ENCODE results near the gene RNF157. TPM values are rescaled to one million over a fixed set of nuclear protein-coding genes. Genes with fewer than 3 reads are reported as not detected.

RNF157 gene
- total and polyA plus RNA-seq, 2 of the 4 experiments (the other 2 are of a cell fraction) = 0.54 to 1.3 TPM

DNA sequence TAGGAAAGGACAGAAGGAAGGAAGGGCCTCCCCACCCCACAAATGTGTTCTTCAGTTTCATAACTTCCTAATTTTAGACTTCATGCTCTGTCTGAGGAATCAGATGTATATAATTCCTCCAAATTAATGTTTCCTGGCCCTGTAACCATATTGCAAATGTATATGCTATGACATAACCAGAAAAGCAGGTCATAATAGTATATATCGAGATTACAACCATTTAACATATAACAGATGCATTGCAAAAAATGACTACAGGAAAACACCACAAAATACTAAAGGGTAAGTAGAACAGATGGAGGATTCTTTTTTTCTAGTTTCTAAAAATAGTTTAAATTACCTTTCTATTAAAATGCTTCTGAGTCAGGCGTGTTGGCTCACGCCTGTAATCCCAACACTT lies 133.6 kb downstream of the RNF157 start:
- no peak overlapping the region for H3K4me2 ChIP-seq (ENCODE audit: low read depth, low read length)
- ChIA-PET POLR2A (ENCODE audit: unreplicated experiment) (interaction anchor here (0.5 kb wide), 1 partner anchor 251 kb away, joined by 10 read pairs; the partner anchor contains the start of gene WBP2), CTCF (no interaction called here)
- dilution Hi-C loops (cut with HindIII; ENCODE audit: low sequenced_read_pairs, unreplicated experiment) (no loop called here), intact Hi-C loops (cut with micrococcal nuclease) (no loop called here), in situ Hi-C loops (cut with MboI; ENCODE audit: low sequenced_read_pairs) (no loop called here)
- no peak overlapping the region for H4K91ac ChIP-seq (ENCODE audit: insufficient read depth, low read depth, low read length)
- peaks cover under 1% of the 10 kb centered on the region; the same call in 1 of the 2 replicates for H3K36me3 ChIP-seq (ENCODE audit: control insufficient read depth, insufficient read depth, low read length)
- no peak overlapping the region for H3K14ac ChIP-seq (replicated peaks; ENCODE audit: low read depth, low read length)
- H4K8ac ChIP-seq (ENCODE audit: low read depth in 2 of 2, low read length in 2 of 2) = no peak overlapping the region
- H4K20me1 ChIP-seq (ENCODE audit: insufficient read depth, low read length) = peaks cover 5% of the 10 kb centered on the region; the same call in 1 of the 2 replicates
- H2BK5ac ChIP-seq (ENCODE audit: low read depth, low read length, poor library complexity, severe bottlenecking) = no peak overlapping the region
- H3K56ac ChIP-seq (ENCODE audit: extremely low read depth, insufficient read depth, low read length) = no peak overlapping the region
- no peak overlapping the region for H3K27ac ChIP-seq (ENCODE audit: insufficient read depth, low read length)
- no peak overlapping the region for H4K5ac ChIP-seq (ENCODE audit: low read depth, low read length)
- no peak overlapping the region for H3K4ac ChIP-seq (ENCODE audit: low read depth, low read length)
- TF ChIP-seq NFE2L2 (IDR thresholded peaks at IDR 0.05; ENCODE audit: low read depth, low read length) = no peak
- TF ChIP-seq BHLHE40 (IDR thresholded peaks at IDR 0.05; ENCODE audit: low read depth, low read length) = no peak
- TF ChIP-seq, protein P1, sequence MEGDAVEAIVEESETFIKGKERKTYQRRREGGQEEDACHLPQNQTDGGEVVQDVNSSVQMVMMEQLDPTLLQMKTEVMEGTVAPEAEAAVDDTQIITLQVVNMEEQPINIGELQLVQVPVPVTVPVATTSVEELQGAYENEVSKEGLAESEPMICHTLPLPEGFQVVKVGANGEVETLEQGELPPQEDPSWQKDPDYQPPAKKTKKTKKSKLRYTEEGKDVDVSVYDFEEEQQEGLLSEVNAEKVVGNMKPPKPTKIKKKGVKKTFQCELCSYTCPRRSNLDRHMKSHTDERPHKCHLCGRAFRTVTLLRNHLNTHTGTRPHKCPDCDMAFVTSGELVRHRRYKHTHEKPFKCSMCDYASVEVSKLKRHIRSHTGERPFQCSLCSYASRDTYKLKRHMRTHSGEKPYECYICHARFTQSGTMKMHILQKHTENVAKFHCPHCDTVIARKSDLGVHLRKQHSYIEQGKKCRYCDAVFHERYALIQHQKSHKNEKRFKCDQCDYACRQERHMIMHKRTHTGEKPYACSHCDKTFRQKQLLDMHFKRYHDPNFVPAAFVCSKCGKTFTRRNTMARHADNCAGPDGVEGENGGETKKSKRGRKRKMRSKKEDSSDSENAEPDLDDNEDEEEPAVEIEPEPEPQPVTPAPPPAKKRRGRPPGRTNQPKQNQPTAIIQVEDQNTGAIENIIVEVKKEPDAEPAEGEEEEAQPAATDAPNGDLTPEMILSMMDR (conservative IDR thresholded peaks at IDR 0.05; ENCODE audit: low read depth, low read length) = no peak
- TF ChIP-seq RAD21 (IDR thresholded peaks at IDR 0.05; ENCODE audit: low read length) = no peak
- no CpG with 5 or more reads among the region's 3 CpGs for WGBS, 2 experiments (ENCODE audit: extremely low coverage in 2 of 2, insufficient read length in 1 of 2)
- H3K79me1 ChIP-seq (ENCODE audit: low read depth in 1 of 2, low read length in 2 of 2) = peaks cover 13 to 26% of the 10 kb centered on the region in 2 experiments
- H3K27me3 ChIP-seq (ENCODE audit: control insufficient read depth, insufficient read depth, low read length) = no peaks in the 10 kb centered on the region
- no peak overlapping the region for H2AK9ac ChIP-seq (replicated peaks; ENCODE audit: low read depth, low read length, poor library complexity)
- H2BK15ac ChIP-seq (ENCODE audit: low read depth, low read length) = no peak overlapping the region
- BruUV-seq (replicated peaks) = no TSS peak
- DNase-seq (no peak), ATAC-seq (ENCODE audit: low read depth) (no peak)
- no peak overlapping the region for H2BK20ac ChIP-seq (ENCODE audit: low read depth, low read length)
- no peak overlapping the region for H2AFZ ChIP-seq (replicated peaks; ENCODE audit: low read length, poor library complexity)
- H3K4me3 ChIP-seq (ENCODE audit: insufficient read depth, low read depth, low read length) = no peak overlapping the region
- peaks cover 8% of the 10 kb centered on the region; the same call in 1 of the 2 replicates for H3K4me1 ChIP-seq (ENCODE audit: control insufficient read depth, insufficient read depth, low read length)
- no peak overlapping the region for H2BK120ac ChIP-seq (ENCODE audit: low read depth, low read length)
- H3K18ac ChIP-seq (ENCODE audit: low read depth, low read length) = no peak overlapping the region
- peaks cover 10% of the 10 kb centered on the region for H3K9me1 ChIP-seq (ENCODE audit: insufficient read depth, low read length)
- H3K23ac ChIP-seq (ENCODE audit: low read depth, low read length) = no peak overlapping the region
- no peaks in the 10 kb centered on the region for H3K9me3 ChIP-seq (ENCODE audit: control insufficient read depth, insufficient read depth, low read length)
- H2AK5ac ChIP-seq (ENCODE audit: low read depth, low read length) = no peak overlapping the region
- H3K9ac ChIP-seq (ENCODE audit: low read depth, low read length) = no peak overlapping the region

All from IMR-90 (cell line).